ENCODE results near the gene PPP3R1.

Gene PPP3R1, protein sequence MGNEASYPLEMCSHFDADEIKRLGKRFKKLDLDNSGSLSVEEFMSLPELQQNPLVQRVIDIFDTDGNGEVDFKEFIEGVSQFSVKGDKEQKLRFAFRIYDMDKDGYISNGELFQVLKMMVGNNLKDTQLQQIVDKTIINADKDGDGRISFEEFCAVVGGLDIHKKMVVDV

DNA sequence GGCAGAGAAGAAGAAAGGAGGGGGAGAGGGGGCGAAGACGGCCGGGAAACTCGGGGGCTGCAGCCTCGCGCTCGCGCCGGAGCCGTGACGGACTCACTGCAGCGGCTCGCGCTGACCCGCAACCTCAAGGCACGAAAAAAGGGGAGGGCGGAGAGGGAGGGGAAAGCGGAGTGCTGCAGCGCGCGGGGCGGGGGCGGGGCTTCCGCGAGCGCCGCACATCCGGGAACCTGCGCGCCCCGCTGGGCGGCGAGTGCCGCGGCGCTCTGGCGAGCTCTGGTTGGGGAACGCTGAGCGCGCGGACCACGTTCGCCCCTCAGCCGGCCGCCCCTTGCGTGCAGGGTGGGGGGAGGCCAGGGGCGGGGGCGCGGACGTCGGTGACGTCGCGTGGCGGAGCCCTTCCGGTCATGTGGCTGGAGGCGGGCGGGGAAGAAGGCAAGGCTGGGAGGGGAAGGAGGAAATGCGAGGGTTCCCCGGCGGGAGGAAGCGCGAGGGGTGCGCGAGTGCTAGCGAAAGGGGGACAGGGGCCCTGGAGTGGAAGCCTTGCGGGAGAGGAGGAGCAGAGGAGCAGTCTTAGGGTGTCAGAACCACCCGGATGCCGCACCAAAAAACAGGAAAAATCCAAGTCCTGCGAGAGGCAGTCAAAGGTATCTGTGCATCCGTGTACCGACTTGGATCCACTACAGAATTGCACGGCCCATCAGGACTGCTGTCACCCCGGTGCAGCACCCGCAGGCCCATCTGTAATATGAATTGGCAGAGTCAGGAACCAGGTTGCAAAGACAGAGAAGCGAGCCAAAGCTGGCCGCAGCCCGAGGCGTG lies at the start of gene PPP3R1:
TSS of gene PPP3R1 (minus strand) at position 133 of the 819 bp plus-strand sequence. CDS start 405 bp downstream, outside the sequence.
- in situ Hi-C loops (cut with MboI; ENCODE audit: low sequenced_read_pairs): no loop called here

DNA sequence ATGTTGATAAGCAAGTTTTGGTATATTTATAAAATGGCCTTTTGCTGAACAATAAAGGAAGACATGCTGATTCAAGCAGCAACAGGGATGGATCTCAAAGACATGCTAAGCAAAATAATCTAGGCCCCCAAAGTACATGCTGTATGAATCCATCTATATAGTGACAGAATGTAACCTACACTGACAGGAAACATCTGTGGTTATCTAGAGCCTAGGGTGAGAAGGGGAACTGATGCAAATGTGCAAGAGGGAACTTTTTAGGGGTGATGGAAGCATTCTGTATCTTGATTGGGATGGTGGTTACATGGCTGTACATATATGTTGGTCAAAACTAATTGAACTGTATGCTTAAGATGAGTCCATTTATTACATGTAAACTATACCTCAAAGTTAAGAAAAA lies 43.2 kb upstream of the PPP3R1 start:
- in situ Hi-C loops (cut with MboI; ENCODE audit: low sequenced_read_pairs): no loop called here

DNA sequence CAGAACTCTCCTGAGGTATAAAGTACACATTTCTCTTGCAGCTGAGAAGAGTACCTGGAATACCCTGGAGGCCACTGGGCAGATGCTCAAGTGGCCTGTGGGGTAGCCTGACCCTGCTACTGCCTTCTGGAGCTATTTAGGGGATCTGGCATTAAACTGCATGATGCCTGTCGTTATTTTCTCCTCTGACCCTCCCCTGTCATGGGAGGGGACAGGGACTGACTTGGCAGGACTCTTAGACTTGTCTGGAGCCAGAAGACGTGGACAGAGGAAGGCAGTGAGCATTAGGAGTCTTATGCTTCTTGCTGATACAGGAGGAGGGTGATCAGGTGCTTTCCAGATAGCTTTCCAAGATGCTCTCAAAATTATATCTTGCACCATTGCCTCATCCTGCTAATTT lies 42.6 kb upstream of the PPP3R1 start:
- in situ Hi-C loops (cut with MboI; ENCODE audit: low sequenced_read_pairs): no loop called here

DNA sequence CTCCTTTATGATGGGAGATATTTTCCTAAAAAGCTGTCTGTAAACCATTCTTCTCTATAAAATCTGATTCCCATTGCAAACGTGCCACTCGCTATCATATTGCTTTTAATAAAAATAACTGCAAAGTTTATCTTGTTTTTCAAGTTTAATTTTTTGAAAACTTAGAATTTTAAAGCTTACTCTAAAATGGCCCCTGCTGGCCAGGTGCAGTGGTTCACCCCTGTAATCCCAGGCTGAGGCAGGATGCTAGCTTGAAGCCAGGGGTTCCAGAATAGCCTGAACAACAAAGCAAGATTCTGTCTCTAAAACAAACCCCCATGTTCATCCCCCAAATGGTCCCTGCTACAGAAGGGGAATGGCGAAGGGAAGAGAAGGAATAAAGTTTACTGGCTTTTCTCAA lies 41.9 kb upstream of the PPP3R1 start:
- in situ Hi-C loops (cut with MboI; ENCODE audit: low sequenced_read_pairs): no loop called here

DNA sequence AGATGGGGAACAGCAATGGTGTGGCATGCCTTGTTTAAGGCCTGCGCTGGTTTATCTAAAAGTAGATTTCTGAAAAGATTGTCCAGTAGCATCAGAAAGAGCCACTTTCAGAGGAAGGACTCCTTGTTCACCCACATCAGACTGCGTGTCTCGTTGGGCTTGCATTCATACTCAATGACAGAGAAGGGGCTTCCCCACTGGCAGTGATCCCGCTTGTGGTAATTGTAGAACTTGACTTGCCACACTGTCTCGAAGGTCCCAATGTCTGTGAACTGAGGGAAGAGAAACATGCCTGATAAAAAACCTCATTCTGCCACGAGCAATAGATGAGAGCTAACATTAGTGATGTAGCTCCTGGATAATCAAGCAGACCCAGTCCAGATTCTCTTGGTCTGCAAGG lies 41.4 kb upstream of the PPP3R1 start:
- in situ Hi-C loops (cut with MboI; ENCODE audit: low sequenced_read_pairs): no loop called here

DNA sequence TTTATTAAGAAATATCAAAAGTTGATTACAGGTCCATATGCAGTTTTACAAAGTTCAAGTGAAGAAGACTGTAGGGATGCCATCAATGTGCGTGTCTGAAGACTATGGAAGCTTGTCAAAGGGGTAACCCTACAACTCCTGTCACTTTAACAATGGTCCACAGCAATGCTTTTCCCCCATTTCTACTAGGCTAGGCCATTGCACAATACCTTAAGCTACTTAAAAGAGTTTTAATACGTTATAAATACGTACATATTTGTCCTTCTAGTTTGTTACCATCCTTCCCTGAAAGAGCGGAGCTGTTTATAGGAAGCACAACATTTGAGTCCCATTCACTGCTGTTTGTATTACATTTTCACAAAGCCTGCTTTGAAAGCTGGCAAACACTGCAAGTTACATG lies 40.7 kb upstream of the PPP3R1 start:
- in situ Hi-C loops (cut with MboI; ENCODE audit: low sequenced_read_pairs): no loop called here

DNA sequence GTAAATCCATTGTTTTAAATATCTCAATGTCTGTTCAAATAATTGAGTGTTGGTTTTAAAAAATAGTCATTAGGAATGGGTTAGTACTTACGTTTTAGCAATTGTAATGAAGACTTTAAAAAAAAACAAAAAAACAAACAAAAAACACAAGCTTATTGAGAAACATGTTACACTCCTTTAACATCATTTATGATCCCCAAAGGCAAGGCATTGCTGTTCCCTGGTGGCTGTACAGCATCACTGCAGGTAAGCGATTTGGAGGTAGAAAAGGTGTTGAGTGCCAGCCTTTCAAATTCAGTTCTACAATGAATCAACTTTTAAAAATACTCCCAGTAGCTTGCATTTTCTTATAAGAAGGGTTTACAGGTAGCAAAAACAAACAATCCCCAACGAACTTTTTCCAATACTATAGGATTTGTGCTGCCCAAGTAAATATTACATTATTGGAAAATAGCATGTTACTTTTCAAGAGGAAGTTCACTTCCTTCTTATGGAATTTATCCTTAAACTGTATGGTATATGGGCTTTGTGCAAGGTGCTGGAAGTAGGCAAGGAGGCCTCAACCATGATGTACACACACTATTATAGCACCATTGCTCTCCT lies 39.9 kb upstream of the PPP3R1 start:
- in situ Hi-C loops (cut with MboI; ENCODE audit: low sequenced_read_pairs): no loop called here

DNA sequence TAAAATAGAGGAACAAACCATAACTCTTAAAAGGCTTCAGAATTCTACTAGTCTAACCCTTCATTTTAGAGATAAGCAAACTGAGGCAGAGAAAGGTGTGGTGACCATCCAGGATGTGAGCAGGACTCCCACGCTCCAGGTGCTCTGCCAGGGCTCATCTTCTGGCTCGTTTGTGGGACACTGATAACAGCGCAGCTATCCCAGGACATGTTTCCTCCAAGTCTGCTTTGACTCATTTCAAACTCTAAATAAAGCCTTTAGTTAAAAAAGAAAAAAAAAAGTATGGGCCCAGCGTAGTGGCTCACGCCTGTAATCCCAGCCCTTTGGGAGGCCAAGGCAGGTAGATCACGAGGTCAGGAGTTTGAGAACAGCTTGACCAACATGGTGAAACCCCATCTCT lies 39.0 kb upstream of the PPP3R1 start:
- in situ Hi-C loops (cut with MboI; ENCODE audit: low sequenced_read_pairs): no loop called here

DNA sequence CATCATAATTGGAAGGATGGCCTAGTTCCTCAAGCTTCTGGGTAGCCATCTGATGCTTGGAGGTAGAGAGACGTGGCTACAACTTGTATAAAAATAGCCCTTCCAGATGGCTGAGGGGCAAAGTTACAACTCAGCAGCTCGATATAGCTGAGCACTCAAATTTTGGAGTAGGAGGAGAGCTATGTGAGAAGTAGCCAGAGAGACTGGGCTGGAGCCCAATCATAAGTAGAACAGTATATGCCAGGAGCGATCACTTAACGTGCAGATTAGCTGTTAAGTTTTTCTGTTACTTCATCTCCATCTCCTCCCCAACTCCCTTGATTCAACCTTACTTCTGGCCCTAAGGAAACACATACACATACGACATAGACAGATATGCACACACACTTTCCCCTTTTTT lies 38.6 kb upstream of the PPP3R1 start:
- in situ Hi-C loops (cut with MboI; ENCODE audit: low sequenced_read_pairs): no loop called here

DNA sequence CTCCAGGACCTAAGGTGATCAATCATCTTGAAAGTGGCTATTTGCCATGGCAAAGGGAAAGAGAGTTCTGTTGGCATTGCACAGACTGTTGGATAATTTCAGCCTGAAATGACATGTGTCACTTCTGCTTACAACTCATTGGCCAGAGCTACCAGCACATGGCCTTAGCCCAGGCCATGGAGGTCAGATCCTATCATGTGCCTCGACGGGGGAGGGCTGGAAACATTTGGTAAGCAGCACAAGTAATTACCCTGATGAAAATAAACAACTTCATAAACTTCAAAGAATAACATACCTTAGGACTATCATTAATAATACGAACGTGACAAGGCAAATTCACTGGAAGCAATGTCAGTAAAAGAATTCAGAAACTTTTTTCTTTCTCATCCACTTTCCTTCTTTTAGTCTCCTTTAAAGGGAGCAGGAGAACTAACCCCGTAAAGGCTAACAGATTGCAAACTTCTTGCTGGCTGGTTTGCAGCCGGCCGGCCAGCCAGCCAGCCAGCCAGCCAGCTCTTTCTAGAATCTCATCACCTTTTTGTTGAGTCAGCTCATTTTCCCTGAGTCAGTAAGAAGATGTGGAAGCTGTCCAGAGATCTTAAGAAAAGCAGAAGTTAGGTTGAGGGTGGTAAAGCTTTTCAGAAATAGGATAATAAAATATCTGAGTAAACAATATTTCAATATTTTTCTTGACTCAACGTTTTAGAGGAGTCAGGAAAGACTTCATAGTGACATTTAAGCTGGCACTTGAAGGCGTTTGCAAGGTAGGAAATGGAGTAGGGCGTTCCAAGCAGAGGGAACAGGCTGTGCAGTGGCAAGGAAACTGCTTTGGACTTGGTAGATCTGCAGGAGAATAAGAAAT lies 35.5 kb upstream of the PPP3R1 start:
- in situ Hi-C loops (cut with MboI; ENCODE audit: low sequenced_read_pairs): no loop called here

DNA sequence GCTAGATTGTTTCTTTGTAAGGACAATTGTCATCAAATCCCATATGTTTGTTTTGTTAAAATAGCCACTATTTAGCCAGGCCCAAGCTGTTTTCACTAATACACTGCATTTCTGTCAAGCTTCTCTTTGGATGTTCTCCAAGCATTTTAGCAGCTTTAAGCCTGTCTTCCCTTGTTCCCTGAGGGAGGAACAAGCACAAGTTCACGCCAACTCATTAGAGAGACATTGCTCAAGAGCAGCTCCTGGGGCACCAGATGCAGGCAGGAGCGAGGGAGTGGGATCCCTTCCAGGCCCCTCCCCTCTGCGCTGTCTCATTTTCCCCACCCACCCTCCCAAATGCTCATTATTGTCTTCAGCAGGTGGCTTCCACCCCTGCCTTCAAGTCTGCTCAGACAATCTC lies 32.6 kb upstream of the PPP3R1 start:
- in situ Hi-C loops (cut with MboI; ENCODE audit: low sequenced_read_pairs): no loop called here

DNA sequence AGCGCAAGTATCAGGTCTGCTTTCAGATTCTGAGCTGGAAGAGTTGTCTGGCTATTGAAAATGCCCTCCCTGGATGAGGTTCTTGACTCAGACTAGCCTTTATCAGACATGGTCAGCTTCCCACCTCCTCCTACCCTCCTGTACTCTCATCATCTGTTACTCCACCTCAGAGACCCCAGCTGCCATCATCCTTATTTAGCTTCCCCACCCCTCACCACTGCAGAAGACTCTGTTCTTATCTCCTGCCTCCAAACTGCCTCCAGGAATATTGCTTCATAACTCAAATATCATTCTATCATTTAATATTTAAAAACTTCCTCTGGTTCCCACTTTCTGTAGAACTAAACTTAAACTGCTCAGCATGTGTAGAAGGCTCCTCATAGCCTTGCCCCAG lies 31.1 kb upstream of the PPP3R1 start:
- in situ Hi-C loops (cut with MboI; ENCODE audit: low sequenced_read_pairs): no loop called here

DNA sequence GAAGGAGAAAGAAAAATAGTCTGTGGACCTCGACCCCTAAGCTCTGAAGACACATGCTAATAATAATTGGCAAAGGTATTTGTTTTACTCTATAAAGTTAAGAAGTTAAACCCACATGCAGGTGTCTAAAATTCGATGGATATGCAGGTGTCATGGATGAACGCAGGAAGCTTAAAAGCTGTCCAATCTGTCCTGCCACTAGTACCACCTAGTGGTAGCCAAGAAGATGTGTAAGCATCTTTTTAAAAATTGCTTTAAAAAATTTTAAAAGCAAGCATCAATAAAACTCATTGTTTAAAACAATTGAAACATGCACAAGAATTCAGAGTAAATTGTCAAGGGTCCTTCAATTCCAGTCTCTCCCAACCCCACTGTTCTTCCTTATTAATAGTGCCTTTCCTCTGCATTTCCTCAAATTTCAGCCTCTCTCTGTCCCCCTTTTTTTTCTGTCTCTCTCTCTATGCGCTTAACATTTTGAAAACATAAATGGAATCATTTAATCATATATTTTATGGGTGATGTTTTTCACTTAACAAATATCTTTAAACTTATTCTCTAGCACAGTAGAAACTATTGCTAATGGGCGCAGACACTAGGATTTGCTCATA lies 30.6 kb upstream of the PPP3R1 start:
- in situ Hi-C loops (cut with MboI; ENCODE audit: low sequenced_read_pairs): no loop called here

DNA sequence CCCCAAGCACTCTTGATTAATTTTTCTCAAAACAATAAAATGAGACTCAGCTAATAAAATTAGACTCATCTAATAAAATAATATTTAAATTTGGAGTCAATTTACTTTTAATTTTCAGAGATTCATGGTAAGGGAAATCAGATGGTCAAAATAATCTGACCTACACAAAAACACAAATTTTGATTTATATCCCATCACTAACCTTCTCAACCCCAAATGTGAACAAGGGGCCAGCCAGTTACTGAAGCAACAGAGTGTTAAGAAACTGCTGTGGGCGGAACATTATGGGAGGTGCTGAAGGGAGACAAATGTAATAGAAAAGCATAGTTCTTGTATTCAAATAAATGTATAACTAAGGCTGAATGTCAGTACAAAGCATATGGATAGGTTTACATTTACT lies 28.5 kb upstream of the PPP3R1 start:
- in situ Hi-C loops (cut with MboI; ENCODE audit: low sequenced_read_pairs): no loop called here

DNA sequence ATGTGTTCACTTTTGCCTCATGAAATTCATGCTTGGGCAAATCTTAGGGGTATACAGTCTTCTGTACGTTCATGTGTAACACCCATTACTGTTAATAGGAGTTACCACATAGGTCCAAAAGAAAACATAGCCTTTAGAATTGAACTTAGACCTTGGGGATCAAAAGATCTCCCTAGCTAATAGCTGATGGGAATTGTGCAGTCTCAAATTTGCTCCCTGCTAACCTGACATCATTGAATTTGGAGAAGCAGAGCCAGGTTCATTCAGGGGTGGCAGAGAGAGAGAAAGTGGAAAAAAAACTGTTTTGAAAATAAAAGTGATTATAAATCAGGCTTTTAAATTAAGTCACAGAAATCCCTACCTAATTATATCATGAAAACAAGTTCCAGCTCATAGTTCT lies 28.0 kb upstream of the PPP3R1 start:
- in situ Hi-C loops (cut with MboI; ENCODE audit: low sequenced_read_pairs): no loop called here

DNA sequence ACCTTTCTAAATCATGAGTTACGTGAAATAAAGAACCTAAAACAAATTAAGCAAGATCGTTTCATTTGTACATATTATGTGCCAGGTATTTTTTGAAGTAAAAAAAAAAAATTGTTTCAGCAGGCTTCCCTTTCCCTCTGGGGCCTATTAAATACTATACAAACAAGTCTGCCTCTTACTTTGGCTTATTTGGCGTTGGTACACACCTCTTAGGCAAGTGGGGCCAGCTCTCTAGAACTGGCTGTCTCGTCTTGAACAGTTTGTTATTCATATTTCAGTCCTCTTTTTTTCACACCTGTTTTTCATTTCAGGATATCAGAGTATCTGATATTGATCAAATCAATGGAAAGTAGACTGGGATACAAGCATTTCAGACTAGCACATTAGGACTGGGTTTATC lies 27.4 kb upstream of the PPP3R1 start:
- in situ Hi-C loops (cut with MboI; ENCODE audit: low sequenced_read_pairs): no loop called here

DNA sequence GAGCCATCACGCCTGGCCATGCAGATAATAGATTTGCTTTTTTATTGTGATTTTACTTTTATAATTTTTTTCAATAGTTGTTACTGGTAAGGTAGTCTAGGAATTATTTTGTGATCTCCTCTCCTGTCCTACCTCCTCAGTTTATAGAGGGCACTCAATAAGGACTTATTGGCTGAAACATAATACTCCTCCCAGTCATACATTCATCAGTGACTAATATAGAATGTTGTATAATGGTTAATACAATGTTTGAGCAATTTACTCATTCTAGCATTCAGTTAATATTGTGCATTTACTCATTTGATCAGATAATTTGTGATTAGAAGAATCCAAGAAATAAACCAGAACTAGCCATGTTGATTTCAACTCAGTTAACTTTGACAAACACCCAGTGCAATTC lies 25.8 kb upstream of the PPP3R1 start:
- in situ Hi-C loops (cut with MboI; ENCODE audit: low sequenced_read_pairs): no loop called here

DNA sequence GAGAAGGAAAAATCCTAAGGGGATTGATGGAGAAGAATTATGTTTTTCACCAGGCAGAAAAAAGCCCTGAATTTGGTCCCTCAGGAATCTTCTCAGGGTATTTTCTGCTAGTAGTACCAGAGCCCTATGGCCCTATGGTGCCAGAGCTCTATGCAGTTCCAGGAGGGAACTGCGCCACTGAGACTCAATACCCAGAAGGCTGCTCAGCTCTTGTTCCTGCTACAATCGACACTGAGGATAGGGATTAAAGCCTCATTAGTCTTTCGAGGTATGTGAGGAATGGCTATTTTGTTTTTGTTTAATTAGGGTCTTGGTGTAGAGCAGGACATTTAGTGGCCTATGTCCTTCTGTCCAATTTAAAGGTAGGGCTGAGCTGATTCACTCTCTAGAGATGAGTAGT lies 21.7 kb upstream of the PPP3R1 start:
- in situ Hi-C loops (cut with MboI; ENCODE audit: low sequenced_read_pairs): no loop called here

DNA sequence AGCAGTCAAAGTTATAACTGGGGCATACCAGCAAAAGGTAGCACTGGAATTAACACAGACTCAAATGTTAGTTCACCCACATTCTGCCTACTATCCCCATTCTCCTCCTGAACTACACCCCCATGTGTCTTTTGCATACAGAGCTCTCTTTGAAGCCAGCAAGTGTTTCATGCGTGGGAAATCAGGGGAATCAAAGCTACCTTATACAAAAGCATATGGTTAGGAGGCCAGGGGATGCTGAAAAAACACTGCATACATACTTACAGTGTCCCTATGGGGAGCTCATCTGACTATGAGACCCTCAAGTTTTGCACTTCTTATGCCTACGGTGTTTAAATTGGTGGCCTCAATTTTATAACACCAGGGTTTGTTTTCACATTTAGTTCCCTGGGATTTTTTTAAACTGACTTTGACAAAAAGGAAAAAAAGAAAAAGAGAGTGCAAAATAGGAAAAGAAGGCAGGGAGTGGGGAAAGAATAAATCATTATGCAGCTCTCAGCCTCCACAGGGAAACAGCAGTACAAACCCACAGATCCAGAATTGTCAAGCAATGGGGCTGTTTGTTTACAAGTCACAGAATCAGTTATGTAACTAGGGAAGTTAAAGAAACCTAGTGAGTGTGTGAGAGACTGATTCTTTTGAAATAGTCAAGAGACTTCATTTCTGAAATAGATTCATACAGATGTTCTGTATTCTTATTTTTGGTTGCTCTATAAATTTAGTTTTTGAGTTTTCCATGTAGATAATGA lies 20.1 kb upstream of the PPP3R1 start:
- in situ Hi-C loops (cut with MboI; ENCODE audit: low sequenced_read_pairs): no loop called here

DNA sequence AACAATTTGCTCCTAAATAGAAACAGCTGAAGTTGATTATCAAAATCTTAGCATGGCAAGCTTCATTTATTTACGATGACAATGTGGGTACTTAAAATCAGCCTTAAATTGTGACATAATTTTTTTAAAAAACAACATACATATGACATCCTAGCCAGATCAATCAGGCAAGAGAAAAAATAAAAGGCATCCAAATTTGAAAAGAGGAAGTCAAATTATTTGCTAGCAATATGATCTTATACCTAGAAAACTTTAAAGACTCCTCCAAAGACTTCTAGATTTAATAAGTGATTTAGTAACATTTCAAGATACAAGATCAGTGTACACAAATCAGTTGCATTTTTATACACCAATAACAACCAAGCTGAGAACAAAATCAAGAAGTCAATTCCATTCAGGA lies 14.3 kb upstream of the PPP3R1 start:
- in situ Hi-C loops (cut with MboI; ENCODE audit: low sequenced_read_pairs): no loop called here
